ENCODE measurements around the gene CACNG7.
A peak's percentile ranks its signal among the peaks of the same experiment; 100 is the strongest.

CACNG7 gene

DNA sequence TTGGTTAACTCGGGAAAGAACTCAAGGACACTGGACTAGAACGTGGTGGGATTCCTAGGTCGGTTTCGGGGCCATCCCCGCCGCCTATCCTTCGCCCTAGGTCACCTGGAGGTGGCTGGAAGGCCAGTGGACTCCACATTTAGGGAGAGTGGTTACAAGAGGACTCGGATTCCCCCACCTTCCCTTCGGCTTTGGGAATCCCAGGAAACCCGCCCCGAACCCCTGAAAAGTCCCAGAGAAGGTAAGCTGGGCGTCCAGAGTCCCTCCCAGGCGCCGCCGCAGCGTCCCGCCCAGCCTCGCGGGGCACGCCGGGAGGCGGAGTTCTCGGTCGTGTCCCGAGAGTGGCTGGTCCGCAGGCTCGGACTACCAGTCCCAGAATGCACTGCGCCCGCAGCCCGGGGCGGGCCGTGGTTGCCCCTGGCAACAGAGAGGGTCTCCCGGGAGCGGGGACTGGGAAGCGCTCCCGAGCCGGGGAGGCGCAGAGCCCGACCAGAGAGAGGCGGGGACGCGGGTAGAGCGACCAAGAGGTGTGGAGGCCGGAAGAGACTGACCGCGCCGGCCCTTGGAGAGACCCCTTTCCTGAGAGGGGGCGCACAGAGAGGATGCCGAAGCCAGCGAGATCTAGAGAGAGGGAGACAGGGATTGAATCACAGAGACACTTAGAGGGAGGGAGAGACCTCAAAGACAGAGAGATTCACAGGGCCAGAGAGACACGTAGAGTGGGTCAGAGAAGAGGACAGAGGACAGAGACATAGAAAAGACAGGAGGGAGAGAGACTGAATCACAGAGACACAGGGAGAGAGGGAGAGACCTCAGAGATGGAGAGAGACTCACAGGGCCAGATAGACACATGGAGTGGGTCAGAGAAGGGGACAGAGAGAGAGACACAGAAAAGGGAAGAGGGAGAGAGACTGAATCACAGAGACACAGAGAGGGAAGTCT lies 29.7 kb upstream of the CACNG7 start:
- DNase-seq (ENCODE audit: low read depth, low spot score), result peak; percentile 99

DNA sequence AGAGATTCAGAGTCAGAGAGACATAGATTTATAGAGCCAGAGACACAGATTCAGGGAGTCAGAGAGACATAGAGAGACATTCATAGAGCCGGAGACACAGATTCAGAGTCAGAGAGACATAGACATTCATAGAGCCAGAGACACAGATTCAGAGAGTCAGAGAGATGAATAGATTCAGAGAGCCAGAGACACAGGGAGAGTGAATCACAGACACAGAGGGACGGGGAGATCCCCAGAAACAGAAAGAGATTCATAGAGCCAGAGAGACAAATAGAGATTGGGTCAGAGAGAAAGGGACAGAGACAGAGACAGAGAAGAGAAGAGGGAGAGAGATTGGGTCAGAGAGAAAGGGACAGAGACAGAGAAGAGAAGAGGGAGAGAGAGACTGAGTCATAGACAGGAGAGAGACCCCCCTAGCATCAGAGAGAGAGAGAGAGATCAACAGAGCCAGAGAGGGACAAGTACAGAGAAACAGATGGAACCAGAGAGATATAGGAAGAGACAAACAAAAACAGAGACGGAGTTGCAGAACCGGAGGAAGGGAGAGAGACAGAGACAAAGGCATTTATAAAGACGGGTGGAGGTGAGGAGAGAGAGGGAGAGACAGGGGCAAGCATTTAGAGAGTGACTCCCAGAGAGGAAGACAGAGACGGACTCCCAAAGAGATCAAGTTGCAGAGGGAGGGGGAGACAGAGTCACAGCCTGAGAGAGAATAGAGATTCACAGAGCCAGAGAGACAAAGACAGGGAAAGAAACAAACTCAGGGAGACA lies 28.2 kb upstream of the CACNG7 start:
- DNase-seq (ENCODE audit: low read depth, low spot score), result no peak

DNA sequence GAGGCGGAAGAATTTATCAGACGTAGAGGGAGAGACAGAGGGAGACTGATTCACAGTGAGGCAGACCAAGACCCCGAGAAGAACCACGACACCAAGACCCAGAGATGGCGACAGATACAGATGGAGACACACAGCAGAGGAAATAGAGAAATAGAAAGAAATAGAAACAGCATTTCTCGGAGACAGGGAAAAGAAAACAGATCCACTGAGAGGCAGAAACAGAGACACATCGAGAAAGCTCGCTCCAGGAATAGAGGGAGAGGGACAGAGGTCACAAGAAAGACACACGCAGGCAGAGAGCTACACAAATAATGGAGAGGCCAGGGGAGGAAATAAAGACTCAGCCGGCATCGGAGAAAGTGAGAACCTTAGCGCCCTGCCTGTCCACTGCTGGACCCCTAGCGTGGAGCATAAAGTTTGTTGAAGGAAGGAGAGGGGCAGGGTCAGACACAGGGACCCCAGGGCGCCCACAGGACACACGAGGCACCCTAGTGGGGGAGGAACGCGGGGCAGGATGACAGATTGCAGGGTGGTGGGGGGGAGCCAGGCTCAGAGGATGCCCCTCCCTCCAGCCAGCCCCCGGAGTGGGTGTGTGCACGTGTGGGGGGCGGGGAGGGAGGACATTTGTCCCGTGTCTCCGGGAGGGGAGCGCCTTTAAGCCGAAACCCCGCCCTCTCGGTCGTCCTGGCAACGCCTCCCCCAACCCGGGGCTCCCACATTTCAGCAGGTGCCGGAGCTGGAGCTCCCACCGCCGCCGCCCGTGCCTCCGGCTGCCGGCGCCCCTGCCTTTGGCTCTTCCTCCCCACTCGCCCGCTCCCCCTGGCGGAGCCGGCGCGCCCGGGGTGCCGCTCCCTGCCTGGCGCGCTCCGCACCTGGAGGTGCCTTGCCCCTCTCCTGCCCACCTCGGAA lies 27.3 kb upstream of the CACNG7 start, which contains the start of gene PRKCG:
TSS of gene PRKCG (plus strand) at position 716 of the 909 bp plus-strand sequence. CDS start 298 bp downstream, outside the sequence.
- peak; percentile 53 for DNase-seq (ENCODE audit: low read depth, low spot score)

DNA sequence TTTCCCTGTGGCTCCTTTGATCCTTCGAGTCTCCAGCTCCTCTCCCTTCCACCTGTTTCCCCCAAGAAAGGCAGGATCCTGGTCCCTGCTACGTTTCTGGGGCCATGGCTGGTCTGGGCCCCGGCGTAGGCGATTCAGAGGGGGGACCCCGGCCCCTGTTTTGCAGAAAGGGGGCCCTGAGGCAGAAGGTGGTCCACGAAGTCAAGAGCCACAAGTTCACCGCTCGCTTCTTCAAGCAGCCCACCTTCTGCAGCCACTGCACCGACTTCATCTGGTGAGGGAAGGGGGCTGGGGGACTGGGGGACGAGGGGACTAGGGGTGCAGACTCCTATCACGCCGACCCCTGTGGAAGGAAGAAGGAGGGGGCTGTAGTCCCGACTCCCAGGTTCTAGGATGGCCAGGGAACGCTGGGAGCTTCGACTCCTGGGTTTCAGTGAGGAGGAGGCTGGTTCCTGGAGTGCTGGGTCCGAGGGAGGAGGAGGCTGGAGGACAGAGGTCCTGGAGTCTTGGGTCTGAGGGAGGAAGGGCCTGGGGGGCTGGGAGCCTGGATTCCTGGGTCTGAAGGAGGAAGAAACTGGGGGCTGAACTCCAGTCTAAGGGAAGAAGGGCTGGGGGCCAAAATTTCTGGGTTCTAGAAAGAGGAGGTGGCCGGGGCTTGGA lies 26.6 kb upstream of the CACNG7 start:
- no peak for DNase-seq (ENCODE audit: low read depth, low spot score)

DNA sequence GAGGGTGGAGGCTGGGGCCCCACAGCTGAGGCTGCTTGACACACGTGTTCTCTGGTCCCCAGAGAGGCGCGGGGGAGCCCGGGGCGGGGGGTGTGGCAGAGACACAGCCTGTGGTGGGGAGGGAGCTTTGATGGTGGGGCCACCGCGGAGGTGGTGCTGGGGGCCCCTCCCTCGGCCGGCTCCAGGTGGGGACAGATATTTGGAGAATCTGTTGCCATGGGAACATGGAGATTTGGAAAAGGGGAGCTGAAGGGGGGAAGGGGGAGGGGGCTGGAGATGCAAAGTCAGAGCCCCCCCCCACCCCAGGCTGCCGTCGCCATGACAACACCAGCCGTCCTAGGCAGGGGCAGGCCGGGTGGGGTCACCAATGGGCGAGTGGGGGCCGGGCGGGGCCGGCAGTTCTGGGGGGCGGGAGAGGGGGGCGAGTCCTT lies 25.8 kb upstream of the CACNG7 start:
- no peak for DNase-seq (ENCODE audit: low read depth, low spot score)

DNA sequence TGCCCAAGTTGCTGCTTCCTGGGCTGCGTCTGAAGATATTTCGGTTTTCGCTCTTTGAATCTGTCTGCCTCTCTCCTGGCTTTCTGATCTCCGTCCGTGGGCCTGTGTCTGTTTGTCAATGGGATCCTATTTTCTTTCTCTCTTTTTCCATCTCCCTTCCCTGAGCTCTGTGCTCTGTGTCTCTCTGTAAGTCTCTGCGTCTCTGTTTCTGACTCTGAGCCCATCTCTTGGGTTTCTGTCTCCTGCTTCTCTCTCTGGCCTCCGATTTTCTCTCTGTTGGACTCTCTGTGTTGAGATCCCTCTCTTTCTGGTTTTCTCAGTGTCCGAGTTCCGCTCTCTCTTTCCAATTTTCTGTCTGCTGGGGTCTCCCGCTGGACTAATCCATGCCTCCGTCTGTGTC lies 25.3 kb upstream of the CACNG7 start:
- DNase-seq (ENCODE audit: low read depth, low spot score), result no peak

DNA sequence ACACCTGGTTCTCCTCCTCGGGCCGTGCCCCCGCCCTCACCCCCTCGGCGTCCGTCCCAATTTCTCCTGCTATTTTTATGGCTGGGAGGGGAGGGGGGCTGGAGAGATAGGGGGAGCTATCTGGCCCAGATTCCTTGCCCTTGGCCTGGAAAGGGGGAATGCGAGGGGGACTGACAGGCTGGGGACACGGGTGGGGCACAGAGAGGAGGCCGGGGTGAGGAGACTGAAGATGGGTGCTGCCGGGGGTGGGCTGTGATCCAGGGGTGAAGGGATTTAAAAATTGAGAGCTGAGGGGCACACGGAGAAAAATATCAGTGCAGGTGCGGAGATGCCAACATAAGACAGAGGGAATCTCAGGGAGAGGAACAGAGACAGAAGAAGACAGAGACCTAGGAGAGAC lies 24.8 kb upstream of the CACNG7 start:
- DNase-seq (ENCODE audit: low read depth, low spot score), result no peak

DNA sequence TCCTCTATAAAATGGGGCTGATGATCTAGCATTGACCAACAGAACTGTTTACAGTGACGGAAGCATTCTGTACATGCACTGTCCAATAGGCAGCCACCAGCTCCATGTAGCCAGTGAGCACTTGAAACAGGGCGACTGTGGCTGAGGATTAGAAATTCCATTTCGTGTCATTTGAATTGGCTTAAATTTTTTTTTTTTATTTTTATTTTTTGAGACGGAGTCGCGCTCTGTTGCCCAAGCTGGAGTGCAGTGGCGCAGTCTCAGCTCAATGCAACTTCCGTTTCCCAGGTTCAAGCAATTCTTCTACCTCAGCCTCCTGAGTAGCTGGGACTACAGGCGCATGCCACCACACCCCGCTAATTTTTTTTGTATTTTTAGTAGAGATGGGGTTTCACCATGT lies 24.0 kb upstream of the CACNG7 start:
- DNase-seq (ENCODE audit: low read depth, low spot score), result no peak

DNA sequence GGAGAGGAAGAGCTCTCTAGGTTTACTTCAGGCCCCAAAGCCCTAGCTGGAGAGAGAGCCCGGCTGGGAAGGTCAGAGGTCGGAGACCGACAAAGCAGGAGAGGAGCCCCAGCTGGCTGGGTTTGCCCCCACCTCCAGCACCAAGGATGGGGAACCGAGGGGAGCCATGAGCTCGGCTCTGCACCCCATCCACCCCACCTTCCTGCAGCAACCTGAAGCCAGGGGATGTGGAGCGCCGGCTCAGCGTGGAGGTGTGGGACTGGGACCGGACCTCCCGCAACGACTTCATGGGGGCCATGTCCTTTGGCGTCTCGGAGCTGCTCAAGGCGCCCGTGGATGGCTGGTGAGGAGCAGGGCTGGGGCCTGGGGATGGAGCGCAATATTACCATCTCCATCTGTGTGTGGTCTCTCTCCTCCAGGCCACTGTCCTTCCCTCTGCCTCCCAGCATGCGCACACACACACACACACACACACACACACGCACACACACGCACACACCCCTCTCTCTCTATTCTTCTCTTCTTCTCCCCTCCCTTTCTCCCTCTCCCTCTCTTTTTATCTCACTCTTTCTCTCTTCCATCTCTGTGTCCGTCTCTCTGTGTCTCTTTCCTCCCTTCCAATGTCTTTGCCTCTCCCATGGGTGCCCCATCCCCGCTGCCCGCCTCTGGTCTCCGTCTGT lies 16.6 kb upstream of the CACNG7 start:
- no peak for DNase-seq (ENCODE audit: low read depth, low spot score)

DNA sequence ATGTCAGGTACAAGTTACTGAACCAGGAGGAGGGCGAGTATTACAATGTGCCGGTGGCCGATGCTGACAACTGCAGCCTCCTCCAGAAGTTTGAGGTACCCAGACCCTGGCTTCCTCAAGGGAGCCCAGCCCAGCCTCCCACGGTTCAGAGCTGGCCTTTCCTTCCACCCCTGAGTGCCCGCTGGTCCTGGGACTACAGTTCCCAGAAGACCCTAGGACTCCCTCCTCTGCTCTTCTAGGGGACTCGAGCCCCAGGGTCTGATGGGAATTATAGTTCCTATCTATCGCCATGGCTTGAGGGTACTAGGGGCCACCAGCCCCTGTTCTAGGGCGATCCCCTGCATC lies 16.1 kb upstream of the CACNG7 start:
- DNase-seq (ENCODE audit: low read depth, low spot score), result no peak

DNA sequence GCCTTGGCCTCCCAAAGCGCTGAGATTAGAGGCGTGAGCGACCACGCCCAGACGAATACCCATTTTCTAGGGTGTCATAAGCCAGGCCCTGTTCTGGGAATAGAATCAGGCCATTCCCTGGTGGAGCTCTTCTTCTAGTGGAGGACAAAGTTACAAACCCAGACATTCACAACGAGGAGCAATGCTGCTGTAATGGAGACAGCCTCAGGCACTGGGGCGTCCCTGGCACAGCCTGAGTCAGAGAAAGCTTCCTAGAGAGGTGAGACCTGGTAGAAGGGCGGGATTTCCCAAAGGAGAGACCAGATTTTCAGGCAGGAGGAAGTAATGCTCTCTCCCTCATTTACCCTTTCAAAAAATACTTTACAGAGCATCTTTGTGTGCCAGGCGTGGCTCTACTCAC lies 14.4 kb upstream of the CACNG7 start:
- DNase-seq (ENCODE audit: low read depth, low spot score), result no peak

DNA sequence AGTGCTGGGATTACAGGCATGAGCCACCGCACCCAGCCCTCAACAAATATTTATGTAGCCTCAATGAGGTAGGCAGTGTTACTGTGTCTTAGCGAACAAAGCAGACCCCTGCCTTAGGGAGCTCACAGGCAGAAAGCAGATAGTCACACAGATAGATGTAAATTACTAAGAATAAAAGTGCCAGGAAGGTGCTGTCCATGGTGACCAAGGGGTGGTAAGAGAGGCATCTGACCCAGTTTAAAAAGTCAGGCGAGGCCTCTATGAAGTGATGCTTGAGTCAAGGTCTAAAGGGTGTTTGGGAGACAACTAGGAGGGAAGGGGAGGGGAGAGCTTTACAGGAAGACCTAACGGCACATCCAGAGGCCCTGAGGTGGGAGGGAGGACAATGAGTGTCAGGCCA lies 12.4 kb upstream of the CACNG7 start:
- no peak for DNase-seq (ENCODE audit: low read depth, low spot score)

DNA sequence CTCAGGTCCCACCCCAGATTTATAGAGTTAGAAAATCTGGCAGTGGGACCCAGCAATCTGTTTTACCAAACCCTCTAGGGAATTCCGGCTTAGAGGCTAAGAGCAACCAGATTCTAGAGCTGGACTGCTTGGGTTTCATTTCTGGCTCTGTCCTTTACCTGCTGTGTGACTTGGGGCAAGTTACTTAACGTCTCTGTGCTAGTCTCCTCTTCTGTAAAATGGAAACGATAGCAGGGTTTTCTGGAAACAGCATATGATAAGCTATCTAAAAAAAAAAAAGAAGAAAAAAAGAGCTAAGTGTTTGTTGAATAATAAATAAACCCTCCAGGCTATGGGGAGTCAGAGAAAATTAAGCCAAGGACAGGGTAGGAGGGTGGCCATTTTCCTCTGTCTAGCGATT lies 11.6 kb upstream of the CACNG7 start:
- no peak for DNase-seq (ENCODE audit: low read depth, low spot score)

DNA sequence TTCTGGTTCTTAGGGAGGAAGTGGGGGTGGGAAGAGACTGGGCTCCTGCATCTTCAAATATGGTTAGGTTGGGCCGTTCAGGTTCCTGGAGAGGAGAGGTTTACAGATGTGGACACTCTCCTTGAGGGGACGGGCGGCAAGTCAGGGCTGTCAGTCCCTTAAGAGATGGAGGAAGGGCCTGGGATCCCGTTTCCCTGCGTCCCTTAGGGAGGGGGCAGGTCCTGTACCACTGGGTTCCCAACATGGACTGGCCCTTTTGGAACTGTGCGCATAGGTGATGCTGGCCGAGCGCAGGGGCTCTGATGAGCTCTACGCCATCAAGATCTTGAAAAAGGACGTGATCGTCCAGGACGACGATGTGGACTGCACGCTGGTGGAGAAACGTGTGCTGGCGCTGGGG lies 10.9 kb upstream of the CACNG7 start:
- DNase-seq (ENCODE audit: low read depth, low spot score), result no peak

DNA sequence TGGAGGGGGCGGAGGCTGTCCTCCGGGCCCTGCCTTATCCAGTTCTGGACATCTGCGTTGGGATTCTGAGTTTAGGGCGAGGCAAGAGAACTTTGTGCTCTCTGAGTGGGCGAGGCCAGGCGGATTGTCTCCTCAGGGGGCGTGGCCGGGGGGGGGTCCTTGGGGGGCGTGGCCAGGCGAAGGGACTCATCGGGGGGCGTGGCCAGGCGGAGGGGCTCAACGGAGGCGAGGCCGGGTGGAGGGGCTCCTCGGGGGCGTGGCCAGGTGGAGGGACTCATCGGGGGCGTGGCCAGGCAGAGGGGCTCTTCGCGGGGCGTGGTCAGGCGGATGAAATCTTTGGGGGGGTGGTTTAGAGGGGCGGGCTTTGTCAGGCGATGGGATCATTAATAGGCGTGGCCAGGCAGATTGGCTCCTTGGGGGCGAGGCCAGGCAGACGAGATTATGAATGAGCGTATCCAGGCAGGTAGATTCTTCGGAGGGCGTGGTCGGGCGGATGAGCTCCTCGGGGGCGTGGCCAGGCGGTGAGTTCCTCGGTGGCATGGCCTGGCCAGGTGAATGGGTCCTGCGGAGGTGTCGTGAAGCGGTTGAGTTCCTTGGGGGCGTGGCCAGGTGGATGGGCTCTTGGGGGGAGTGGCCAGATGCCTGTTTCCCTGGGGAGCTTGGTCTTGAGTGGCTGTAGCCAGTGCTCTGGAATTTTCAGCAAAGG lies 10.3 kb upstream of the CACNG7 start:
- peak; percentile 98 for DNase-seq (ENCODE audit: low read depth, low spot score)

DNA sequence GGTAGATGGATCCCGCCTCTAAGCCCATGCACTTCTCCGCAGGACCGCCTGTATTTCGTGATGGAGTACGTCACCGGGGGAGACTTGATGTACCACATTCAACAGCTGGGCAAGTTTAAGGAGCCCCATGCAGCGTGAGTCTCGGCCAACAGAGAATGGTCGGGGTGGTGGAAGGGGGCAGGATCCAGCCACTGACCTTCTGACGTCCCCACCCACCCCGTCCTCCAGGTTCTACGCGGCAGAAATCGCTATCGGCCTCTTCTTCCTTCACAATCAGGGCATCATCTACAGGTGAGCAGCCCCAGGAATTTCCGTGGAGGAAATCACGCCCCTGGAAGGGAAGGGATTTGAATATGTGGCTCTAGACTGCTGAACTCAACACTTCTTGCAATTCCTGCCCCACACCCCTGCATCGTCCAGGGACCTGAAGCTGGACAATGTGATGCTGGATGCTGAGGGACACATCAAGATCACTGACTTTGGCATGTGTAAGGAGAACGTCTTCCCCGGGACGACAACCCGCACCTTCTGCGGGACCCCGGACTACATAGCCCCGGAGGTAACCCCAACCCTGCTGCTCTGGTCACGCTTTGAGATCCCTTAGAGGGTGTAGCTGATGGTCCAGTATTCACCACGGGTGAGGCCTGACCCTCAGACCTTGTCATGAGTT lies 8.8 kb upstream of the CACNG7 start:
- no peak for DNase-seq (ENCODE audit: low read depth, low spot score)

DNA sequence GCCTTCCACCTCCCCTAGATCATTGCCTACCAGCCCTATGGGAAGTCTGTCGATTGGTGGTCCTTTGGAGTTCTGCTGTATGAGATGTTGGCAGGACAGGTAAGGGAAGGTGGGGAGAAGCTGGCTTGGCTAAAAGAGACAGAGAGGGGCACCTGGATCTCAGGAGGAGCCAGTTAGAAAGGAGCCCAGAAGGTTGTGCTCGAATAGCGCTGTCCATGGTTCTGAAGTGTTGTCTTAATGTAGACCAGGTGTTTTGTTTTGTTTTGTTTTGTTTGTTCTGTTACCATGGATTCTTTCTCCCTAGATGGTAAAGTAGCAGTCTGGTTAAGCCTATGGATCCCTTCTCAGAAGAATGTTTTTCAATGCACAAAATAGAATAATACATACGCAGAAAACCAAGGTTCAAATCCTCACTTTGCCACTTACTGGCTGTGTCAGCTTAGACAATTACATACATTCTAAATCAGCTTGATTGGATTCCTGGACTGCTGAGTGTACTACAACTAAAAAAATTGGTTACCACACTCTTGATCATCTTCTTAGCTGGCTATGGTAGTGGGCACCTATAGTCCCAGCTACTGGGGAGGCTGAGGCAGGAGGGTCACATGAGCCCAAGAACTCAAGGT lies 5.9 kb upstream of the CACNG7 start:
- peak; percentile 69 for DNase-seq (ENCODE audit: low read depth, low spot score)

DNA sequence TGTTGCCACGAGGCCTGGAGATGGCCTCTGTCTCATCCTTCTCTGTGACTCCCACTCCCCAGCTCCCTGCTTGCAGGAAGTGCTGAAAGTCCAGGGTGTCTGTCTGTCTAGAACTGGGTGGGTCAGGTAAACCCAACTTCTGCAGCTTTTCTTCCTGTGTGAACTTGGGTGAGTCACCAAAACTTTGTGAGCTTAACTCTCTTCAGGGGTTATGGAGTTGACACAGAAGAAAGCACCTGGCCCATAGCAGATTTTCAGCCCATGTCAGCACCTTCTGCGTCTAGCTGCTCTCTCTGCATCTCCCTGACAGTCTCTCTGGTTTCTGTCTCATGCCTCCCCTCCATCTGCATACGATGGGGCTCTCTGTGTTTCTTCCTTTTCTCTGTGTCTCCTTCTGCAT lies 4.2 kb upstream of the CACNG7 start:
- DNase-seq (ENCODE audit: low read depth, low spot score), result no peak

DNA sequence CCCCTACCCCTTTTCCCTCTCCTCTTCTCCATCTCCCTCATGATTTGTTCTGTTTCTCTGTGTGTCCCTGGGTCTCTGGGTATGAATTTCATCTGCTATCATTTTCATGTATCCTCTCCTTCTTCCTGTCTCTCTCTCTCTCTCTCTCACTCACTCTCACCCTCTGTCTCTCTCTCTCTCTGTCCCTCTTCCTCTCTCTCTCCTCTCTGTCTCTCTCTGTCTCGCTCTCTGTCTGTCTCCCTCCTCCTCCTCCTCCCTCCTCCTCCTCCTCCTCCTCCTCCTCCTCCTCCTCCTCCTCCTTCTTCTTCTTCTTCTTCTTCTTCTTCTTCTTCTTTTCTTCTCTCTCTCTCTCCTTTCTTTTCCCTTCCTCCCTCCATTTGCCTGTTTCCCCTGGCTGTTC lies 3.3 kb upstream of the CACNG7 start:
- no peak for DNase-seq (ENCODE audit: low read depth, low spot score)
